NK-92 treated with Interleukin-12 subunit alpha and Interleukin-12 subunit beta, amount 100 ng/mL, for 24 hours (cell line): ENCODE measurements around the gene FDXR.
"Not testable (repeated sequence)": the region's sequence is repeated elsewhere in the genome, so short reads cannot be mapped to it uniquely, and the experiment has no call there.

ENCODE experiments used
- DNase-seq: peaks from one replicate; lab custom pipeline; 2025; lab: John Stamatoyannopoulos, UW

The FDXR gene

DNA sequence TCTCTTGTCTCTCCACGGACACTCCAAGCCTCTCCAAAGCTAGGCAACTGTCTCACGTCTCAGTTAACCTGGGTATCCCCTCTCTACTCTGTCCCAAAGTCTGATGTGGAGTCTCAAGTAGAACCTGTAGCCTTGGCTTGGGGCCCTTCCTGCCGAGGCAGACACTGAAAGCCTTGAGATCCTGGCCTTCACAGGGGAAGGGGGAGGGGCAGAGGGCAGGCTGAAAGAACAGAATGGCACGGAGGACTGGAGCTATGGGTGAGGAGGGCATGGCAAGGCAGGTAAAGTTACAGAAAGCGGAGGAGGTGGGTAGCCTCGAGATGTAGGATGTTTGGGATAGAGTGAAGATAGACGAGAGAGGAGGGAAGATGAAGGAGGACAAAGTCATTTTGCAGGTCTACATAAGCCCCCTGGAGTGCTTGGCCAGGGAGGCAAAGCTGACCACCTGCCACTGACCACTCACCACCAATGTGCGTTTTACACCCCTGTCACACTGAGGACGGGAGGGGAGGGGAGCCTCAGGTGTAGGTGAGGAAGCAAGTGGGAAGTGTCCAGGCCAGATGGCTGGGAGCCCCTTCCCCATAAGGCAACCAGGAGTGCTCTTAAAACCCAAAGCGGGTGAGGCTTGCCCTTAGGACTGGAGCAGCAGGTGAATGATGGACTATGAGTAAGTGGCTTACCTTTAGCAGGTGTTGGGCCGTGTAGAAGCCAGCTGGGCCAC, 1.3 kb downstream of the FDXR start:
- no peak for DNase-seq

DNA sequence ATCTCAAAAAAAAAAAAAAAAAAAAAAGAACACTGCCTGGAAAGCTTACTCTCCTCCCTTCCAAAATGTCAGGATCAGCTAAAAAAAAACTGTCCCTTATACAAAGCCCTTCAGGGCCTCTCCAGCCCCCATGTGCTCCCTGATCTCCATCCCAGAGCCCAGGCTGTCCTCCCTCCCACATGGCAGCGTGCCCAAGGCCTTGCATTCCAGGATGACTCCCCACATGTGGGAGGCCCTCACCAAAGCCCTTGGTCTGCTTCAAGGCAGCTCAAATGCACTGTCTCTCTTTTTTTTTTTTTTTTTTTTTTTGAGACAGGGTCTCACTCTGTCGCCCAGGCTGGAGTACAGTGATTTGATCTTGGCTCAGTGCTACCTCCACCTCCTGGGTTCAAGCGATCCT, 2.3 kb downstream of the FDXR start:
- DNase-seq, result no peak

DNA sequence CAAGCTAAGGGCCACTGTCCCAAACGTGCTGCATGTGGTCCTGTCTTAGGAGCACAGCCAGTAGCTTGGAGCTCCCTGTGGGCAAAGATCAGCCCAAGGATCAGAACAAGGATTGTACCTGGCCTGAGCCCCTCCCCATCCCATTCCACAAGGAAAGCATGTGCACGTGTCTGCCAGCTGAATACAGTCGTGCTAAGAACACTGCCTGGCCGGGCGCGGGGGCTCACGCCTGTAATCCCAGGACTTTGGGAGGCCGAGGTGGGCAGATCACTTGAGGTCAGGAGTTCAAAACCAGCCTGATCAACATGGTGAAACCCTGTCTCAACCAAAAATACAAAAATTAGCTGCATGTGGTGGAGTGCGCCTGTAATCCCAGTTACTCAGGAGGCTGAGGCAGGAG, 2.8 kb downstream of the FDXR start:
- not testable (repeated sequence) for DNase-seq

DNA sequence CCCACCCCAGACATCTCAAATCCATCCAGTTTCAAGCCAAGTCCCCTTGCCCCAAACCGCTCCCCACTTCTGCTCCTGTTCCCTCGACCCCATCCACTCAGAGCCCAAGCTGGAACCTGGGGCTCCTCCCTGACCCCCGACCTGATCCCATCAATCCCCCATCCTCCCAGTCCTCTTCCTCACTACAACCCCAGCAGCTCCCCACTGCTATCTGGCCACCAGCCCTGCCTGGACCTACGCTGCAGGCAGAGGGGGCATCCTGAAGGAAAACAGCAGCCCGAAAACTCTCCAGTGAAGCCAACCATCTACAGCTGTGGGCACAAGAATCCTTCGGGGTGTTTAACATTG, 3.9 kb downstream of the FDXR start:
- no peak for DNase-seq

DNA sequence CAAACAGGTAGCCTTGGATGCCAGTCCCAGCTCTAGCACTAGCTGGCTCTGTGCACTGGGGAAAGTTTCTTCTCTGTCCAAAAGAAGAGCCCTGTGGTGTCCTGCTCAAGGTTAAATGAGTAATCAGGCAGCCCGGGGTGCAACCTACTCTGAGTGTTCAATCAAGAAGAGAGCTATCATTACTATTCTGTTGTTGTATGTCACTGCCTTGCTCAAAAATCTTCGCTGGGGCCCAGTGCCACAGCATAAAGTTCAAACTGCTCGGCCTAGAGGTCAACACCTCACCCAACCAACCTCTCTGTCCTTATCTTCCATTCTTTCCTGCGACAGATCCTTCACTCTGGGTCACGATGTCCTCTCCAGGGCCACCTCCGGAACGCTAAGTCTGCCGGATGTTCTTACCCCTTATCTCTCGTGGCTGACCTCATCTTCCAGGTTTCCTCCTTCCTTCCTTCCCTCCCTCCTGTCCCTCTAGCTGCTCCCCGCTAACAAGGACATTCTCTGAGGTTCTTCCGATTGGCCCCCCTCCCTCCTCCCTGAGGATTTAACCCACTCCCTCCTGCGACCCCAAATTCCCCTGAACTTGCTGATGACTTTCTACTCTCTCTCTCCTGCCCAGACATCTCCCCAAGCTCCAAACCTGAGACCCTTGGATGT, 4.4 kb downstream of the FDXR start:
- DNase-seq, result no peak

DNA sequence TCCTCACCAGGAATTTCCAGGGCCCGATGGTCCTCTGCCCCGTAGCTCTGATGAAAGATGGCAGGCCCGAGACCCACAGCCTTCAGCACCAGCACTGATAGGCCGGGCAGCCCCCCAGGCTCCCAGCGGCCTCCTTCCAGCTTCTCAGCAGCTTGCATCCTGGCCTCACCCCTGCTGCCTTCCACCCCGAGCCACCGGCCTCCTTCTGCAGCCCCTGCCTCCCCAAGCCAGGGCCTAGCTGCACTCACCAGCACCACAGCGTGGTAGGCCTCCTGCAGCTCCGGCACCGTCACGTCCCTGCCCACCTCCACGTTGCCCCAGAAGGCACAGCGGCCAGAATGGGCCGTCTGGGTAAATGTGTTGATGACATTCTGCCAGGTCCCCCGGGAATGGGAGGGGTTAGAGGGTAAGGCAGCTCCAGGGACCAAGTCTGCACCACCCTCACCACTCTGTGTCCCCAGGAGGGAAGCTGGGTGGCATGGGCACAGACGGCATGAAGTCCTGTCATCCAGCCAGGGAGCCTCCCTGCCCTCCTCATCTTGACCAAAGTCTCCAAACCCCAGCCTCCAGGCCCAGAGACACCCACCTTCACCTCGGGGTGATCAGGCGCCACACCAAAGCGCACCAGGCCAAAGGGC, 6.5 kb downstream of the FDXR start:
- DNase-seq, result no peak

DNA sequence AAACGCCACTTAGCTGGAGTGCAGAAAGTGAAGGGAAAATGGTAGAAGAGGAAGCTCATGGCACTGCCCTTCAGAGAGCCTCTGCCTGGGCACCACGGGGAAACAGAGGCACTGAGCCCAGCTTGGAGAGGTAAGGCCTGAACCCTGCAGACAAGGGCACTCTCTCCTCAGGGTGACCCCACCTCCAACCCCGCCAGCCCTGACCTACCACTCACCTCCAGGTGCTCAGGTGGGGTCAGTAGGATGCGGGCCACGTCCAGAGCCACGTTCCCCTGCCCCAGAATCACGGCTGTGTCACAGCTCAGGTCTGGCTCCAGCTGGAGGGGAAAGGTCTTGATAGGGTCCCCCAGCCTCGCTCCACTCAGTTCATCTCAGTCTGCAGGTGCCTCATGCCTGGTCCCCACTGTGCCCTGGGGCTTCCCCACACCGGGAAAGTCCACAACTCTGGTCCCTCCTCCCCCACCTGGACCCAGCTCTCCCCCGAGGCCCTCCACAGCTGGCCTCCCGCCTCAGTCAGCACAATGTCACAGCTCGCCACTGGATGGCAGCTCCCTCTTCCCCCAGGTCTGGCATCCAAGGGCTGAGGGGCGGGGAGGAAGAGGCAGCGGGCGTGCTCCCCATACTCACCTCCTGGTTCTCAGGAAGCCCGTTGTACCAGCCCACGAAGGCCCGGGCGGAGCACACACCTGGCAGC, 7.1 kb downstream of the FDXR start:
- no peak for DNase-seq

DNA sequence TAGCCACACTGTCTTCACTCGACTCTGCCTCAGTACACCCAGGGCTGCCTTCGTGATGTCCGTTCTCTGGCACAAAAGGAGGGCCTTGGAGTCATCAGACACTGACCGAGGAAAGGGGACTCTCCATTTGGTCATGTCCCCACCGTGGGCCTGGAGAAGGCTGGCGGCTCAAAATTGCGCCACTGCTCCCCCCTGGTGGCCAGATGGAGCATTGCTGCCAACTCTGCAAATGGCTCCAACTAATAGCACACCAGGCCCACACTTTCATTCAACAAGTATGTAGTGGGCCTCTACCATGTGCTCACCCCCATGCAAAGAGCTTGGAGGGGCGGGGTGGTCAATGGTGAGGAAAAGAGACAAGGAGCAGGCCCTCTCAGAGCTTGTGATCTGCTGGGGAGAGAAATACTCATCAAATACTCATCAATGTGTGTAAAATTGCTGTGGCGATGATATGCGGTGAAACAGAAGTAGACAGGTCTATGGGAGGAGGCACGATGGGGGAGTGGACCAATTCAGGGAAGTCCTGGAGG, 7.9 kb downstream of the FDXR start:
- DNase-seq, result peak; percentile 38

DNA sequence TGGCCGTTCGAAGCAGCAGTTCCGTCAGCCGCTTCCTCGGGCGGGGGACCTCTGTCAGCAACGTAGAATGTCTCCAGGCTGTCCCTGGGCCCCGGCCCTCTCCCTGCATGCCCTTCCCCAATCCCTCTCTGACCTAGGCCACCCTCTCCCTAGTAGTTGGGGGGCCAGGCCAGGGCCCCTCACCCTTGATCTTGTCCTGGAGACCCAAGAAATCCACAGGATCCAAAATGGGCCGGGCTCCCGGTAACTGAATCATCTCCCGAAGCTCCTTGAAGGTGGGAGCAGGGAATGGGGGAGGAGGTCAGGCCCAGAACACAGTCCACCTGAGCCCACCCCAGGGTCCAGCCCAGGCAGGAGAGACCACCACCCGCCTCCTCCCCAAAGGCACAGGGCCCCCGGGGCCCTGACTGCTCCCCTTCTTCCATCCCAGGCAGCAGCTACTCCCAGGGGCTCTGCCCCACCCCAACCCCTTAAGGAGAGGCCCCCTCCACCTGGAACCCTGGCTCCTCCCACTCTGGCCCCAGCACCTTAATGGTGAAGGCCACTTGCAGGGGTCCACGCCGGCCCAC, 8.4 kb downstream of the FDXR start:
- no peak for DNase-seq

DNA sequence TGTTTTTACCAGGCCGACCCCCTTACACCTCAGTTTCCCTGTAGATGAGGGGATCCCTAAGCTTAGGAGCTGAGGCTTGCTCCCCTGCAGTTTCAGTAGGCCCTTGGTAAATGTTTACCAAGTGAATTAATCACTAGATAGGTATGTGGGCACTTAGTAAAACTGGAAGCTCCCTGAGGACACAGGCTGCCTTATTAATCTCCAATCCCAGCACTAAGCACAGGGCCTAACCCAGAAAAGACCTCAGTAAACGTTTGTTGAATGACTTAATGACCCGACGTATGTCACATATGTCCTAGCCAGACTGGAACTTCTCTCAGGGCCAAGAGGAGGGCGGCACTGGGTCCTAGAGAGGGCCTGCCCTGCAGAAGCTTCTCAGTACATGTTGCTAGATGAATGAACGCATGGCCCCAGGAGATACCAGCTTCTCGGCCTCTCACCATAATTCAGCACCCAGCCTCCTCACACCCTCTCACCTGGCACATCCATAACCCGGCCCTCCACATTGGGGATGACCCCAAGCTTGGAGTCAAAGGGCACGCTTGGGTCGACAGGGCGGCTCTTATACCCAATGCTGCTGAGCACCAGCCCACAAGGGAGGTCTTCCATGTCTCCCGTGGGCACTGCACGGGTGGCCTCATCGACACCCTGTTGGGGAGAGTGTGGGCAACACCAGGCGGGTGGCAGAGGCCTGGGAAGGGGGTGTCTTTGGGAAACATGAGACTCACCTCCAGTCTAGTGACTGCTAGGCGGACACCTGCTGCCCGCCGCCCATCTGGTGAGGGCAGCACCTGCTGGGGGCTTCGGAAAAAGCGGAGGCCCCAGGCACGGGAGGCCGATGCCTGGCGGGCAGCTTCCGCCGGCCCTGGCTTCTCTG, 9.1 kb downstream of the FDXR start:
- DNase-seq, result no peak

DNA sequence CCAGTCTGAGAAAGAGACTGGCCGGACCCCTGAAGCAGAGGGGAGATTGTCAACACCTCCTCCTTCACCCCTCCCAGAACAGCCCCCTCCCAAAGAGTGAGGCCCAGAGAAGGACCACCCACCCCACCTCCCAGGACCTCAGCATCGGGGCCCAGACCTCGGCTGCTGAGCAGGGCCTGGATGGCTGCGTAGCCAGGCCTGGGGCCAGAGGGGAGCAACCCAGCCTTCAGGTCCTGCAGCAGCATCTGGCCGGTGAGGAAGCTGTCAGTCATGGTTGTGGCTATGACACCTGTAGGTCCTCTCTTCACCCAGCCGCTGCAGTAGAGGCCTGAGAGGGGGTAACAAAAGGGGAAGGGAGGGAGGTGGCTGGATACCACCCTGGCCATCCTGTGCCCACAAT, 9.9 kb downstream of the FDXR start:
- DNase-seq, result no peak

DNA sequence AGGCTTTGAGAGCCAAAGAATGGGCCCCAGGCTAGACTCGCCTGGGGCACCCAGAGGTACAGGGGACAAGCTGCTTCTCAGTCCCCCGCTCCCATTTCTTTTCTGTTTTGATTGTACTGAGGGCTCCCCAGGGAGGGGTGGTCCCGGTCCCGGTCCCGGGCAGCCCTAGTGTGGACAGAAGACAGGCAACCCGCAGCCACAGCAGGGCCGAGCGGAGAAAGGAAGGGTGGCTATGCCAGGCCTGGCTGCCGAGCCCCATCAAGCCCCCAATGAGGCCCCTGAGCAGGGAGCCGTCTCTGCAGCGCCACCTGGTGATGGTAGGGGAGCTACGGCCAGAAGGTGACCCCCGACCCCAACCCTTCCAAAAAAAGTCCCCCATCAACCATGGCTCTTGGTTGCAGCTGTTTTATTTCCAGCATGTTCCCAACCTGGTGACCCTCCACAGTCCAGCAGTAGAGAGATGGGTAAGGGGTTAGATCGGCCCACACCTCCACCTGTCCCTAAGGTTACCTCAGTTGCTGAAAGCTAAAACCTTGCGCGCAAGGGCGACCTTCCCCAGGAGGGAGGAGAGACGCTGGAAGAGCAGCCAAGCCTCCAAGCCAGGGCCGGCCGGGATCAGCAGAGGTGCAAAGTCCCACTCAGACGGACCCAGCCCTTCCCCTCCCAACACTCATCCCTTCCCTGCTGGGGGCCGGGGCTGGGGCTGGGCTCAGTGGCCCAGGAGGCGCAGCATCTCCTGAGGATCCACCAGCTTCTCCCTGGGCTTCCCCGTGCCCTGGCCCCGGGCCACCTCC, 10.5 kb downstream of the FDXR start:
- DNase-seq, result peak; percentile 12

DNA sequence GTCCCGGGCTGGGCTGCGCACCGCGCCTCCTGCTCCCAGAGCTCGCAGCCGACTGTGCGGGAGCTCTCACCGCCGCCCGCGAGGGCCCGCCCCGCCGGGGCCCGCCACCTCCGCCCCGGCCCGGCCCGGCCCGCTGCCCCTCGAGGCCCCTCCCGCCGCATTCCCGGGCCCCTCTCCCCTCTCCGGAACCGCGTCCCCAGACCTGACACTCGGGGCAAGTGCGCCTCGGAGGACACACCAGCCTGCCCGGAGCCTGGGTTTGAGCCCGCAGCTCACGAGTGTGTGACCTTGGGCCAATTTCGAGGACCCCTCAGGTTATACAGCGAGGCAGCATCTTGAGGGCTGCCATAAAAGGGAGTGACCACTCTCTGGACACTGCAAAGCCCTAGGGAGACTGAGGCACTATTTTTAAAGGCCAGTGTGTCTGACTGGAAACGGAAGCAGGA, 11.1 kb downstream of the FDXR start:
- no peak for DNase-seq

DNA sequence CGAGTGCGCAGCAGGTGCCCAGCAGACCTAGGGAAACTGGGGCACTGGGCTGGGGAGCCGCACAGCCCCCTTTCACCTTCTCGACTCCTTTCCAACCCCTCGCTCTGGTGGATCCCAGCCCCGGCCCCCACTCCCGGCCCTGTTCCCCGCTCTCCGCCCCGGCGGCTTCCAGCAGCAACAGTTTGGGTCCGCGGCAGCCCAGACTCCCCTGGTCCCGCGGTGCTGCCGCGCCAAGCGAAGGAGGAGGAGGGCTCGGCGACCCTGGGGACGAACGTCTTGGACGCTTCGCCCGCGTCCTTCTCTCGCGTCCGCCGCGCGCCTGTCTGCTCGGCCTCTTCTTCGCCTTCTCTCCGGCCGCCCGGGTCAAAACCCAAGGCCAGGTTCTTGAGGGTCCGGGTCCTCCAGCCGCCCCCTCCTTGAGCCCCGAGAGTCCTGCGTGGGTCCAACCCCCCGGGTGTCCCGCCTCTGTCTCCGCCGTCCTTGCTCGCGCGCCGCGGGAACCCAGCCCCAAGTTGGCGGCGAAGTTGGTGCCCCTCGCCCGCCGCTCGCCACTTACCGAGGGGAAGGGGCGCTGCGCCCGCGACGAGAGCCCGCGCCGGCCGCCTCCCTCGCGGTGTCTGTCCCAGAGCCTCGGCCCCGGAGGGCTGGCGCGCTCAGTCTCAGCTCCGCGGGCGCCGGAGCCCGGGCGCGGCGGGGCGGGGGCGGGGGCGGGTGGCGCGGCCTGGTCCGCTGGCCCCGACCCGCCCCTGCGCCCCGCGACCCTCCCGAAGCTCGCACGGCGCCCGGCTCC, 11.7 kb downstream of the FDXR start:
- DNase-seq, result no peak

DNA sequence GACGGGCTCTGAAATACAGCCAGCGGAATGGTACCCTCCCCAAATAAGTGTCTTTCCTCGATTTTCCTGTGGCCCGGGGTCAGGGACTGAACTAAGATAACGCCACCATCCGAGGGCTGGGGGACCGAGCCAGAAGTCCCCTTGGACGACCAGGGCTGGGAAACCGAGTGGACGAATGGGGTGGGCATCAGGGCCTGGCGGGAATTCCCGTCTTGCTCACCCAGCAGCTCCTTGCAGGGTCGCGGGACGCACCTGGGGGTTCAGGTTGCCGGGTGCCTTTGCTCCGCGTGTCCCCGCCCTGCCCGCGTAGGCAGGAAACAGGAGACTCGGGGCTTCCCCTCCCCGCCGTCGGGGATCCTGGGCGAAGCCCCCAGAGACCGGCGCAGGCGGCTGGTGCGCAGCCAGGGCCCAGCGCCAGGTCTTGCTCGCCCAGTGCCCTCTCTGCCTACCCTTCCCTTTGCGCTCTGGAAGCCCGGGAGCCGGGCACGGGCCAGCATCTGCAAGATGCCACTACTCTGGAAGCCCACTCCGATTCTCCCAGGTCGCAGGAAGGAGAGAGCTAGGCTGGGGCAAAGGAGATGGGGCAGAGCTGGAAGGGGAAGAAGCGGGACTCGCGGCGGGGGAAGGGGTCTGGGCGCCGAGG, 12.4 kb downstream of the FDXR start:
- no peak for DNase-seq

DNA sequence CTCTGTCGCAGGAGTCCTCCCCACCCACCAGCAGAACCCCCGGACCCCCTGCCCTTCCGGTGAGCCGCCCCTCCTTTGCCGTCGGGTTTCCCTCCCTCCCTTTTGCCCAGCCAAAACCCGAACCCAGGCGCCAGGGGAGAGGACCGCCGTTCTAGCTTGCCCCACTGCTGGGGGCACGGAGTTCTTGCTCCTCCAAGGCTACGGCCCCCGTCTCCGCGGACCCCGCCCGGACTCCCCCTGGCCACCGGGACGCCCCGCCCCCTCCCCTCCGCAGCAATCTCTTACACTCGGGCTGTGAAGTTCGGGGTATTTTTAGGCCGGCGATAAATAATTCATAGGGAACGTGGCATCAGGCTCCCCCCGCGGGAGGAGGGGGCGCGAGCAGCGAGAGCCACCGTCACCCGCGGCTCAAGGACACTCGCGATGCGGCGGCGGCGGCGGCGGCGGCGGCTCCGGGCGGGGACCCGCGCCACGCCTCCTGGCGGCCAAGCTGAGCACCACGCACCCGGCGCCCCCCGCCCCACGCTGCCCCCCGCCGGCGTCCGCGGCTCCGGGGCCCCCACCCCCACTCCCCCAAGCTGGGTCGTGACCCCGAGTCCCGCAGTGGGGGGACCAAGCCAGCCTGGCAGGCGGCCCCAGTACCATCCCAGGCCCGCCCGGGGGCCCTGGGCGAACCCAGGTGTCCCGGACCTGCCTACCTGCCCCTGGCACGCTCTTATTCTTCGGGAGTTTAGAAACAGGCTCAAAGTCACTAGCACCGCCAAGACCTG, 13.2 kb downstream of the FDXR start, which contains the start of gene GRIN2C:
Gene GRIN2C (minus strand): TSS at position 427 of the 770 bp plus-strand sequence. CDS start 4,793 bp downstream, outside the sequence.
- DNase-seq, result no peak

DNA sequence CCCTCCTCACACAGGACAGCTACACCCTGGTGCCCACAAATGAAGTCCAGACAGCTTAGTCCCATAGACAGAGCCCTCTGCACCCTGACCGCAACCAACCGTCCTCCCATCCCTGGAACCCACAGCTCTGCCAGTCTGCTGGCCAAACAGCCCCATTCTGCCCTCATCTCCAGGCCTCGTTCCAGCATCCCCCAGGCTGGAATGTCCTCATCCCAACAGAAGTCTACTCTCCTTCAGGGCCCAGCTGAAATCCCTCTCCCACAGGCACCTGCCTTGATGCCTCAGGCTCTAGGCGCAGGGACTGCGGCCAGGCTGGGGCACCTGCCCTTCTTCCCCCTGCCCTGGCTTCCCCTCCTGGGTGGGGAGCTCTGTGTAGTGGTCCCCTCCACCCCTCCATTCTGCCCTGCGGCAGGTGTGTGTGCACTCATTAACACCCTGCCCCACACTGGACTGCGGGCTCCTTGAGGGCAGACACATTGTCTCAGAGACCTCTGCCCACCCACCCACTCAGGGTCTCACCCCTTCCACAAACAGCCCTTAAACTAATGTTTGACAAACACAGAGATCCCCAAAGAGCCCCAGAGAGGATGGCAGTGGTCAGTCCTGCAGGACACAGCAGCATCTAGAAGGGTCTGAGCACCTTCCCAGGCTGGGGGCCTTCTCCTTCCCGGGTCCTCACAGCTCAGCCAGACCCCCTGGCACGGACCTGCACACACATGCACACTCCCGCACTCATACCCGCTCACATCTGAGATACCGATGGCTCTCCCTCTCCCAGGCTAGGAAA, 13.9 kb downstream of the FDXR start:
- DNase-seq, result no peak
